Mesothelial cell of epicardium (in vitro differentiated cells): ENCODE measurements around the gene ANAPC2. TPM values are rescaled to one million over a fixed set of nuclear protein-coding genes. Genes with fewer than 3 reads are reported as not detected.

Source experiments
- DNase-seq, 2 experiments: peaks; one replicate each; pipeline ENCODE4 v3.0.0; 2021; ENCODE audit warnings: low spot score in 2 of 2; ENCODE audit not compliant: unreplicated experiment in 2 of 2
- H3K27ac Mint-ChIP-seq: 2 replicates; pipeline ENCODE4 v1.8.0; 2021; ENCODE audit warnings: mixed read lengths
- H3K27me3 Mint-ChIP-seq: 2 replicates; pipeline ENCODE4 v1.8.0; 2021; ENCODE audit warnings: low read depth, mixed read lengths
- H3K36me3 Mint-ChIP-seq: 2 replicates; pipeline ENCODE4 v1.8.0; 2021; ENCODE audit warnings: mixed read lengths
- H3K4me1 Mint-ChIP-seq: 2 replicates; pipeline ENCODE4 v1.8.0; 2021; ENCODE audit warnings: mixed read lengths
- H3K4me3 Mint-ChIP-seq: 2 replicates; pipeline ENCODE4 v1.8.0; 2021; ENCODE audit warnings: mild to moderate bottlenecking, moderate library complexity, mixed read lengths
- H3K9me3 Mint-ChIP-seq: 2 replicates; pipeline ENCODE4 v1.8.0; 2021; ENCODE audit warnings: mixed read lengths
- CTCF ChIP-seq: fragments of 200-600 bp; sonication (generic); IDR thresholded peaks from one replicate; pipeline ENCODE4 v1.5.0; 2021; ENCODE audit warnings: antibody characterized with exemption; ENCODE audit not compliant: unreplicated experiment
- total RNA-seq: library from RNA; stranded (reverse); gene quantifications from 3 replicates; pipeline ENCODE4 v1.2.1, GENCODE V29; 2021

ANAPC2 gene
- total RNA-seq, 1 donor from 2014 or later = 89.3 TPM

DNA sequence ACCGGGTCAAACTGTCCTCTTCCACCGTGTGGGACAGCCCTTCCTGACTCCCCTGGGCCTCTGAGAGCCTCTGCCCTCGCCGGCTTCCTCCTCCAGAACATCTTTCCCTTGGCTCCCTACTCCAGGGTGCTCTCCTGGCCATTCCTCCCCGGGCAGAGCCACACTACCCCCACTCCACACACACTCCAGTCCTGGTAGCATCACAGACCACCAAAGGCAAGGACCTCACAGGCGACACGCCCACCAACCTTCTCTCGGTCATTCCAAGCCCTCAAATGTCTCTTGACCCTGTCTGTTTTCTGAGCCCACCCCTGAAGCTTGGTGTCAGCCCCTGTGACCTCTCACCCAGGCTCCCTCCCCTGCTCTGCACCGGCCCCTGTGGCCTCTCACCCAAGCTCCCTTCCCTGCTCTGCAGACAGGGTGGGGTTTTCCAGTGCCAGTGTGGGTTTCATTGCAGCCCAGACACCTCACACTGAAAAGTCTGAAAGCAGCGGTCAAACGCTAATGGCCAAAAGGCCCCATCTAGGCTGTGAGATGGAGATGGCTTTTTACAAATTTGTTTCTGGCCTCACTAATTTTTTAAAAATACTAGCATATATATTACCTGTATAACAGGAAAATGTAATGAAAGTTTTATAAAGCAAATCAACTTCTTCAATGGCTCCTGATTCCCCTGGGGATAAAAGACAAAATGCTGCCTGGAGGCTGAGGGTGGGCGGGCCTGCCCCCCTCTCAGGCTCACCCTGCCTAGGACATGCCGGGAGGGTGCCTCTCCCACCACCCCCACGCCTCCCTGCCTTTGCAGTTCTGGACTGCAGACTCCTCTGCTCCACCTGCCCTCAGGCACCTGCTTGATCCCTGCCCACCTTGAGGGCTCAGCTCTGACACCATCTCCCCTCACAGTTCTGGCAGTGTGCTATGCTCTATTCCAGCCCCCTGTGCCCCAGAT is 29.0 kb downstream of the ANAPC2 start:
- no peak for DNase-seq
- Mint-ChIP-seq H3K4me3 (no peak overlapping the region), H3K36me3 (no peaks in the 10 kb centered on the region), H3K9me3 (no peaks in the 10 kb centered on the region), H3K27ac (no peak overlapping the region), H3K27me3 (peaks cover 91% of the 10 kb centered on the region), H3K4me1 (peaks cover 5% of the 10 kb centered on the region)
- no peak for TF ChIP-seq CTCF

DNA sequence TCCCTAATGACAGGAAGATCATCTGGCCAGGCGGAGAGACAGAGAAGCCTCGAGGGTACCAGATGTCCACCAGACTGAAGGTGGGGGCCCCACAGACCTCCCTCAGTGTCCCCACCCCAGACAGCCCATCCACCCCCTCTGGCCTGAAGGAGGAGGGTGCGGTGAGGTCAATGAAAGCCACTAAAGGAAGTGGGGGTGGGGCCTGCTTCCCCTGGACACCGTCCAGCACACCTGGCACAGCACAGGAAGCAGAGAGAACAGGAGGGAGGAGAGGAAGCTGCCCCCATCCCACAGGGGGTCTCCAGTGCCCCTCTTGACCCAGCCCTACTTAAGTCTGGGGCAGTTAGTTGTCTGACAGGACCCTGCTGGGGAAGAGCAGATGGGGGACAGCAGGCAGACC is 29.7 kb downstream of the ANAPC2 start:
- H3K9me3 Mint-ChIP-seq = no peaks in the 10 kb centered on the region
- no peaks in the 10 kb centered on the region for H3K36me3 Mint-ChIP-seq
- H3K4me3 Mint-ChIP-seq = no peak overlapping the region
- peaks cover 86% of the 10 kb centered on the region for H3K27me3 Mint-ChIP-seq
- no peak for TF ChIP-seq CTCF
- no peak for DNase-seq
- no peak overlapping the region for H3K27ac Mint-ChIP-seq
- H3K4me1 Mint-ChIP-seq = peaks cover 5% of the 10 kb centered on the region

GRCh38 chr9:137157618-137158415 is 30.5 kb downstream of the ANAPC2 start:
- H3K27ac Mint-ChIP-seq = no peak overlapping the region
- TF ChIP-seq CTCF = no peak
- no peak overlapping the region for H3K4me3 Mint-ChIP-seq
- peaks cover 79% of the 10 kb centered on the region for H3K27me3 Mint-ChIP-seq
- no peak for DNase-seq
- H3K9me3 Mint-ChIP-seq = no peaks in the 10 kb centered on the region
- no peaks in the 10 kb centered on the region for H3K36me3 Mint-ChIP-seq
- peaks cover 2% of the 10 kb centered on the region for H3K4me1 Mint-ChIP-seq

- H3K4me3 Mint-ChIP-seq = no peak overlapping the region
- no peak for TF ChIP-seq CTCF
- H3K9me3 Mint-ChIP-seq = no peaks in the 10 kb centered on the region
- DNase-seq = no peak
- no peak overlapping the region for H3K27ac Mint-ChIP-seq
- H3K36me3 Mint-ChIP-seq = no peaks in the 10 kb centered on the region
- H3K27me3 Mint-ChIP-seq = peaks cover 71% of the 10 kb centered on the region
- peaks cover 1% of the 10 kb centered on the region for H3K4me1 Mint-ChIP-seq
Observed at GRCh38 chr9:137156567-137157375, 31.6 kb downstream of the ANAPC2 start.

DNA sequence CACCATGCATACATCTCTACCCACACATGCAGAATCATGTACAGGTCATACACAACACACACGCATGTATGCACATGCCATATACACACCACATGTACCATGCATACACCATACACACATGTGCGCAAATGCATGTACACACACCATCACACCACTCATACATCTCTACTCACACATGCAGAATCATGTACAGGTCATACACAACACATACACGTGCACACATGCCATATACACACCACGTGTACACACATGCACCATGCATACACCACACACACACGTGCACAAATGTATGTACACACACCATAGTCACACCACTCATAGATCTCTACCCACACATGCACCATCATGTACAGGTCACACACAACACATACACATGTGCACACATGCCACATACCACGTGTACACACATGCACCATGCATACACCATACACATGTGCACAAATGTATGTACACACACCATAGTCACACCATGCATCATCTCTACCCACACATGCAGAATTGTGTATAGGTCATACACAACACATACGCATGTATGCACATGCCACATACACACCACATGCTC is 35.4 kb downstream of the ANAPC2 start:
- TF ChIP-seq CTCF = no peak
- no peak overlapping the region for H3K4me3 Mint-ChIP-seq
- no peak overlapping the region for H3K27ac Mint-ChIP-seq
- H3K4me1 Mint-ChIP-seq = no peaks in the 10 kb centered on the region
- peaks cover 41% of the 10 kb centered on the region for H3K27me3 Mint-ChIP-seq
- H3K36me3 Mint-ChIP-seq = no peaks in the 10 kb centered on the region
- no peak for DNase-seq
- no peaks in the 10 kb centered on the region for H3K9me3 Mint-ChIP-seq
